Smooth muscle cell (in vitro differentiated cells): ENCODE data around the gene SLC25A42. TPM values are rescaled to one million over a fixed set of nuclear protein-coding genes. Genes with fewer than 3 reads are reported as not detected.
"Not testable (repeated sequence)": the region's sequence is repeated elsewhere in the genome, so short reads cannot be mapped to it uniquely, and the experiment has no call there.

ENCODE experiments used
- DNase-seq: peaks from one replicate; lab custom pipeline; 2025; ENCODE audit not compliant: unreplicated experiment; lab: John Stamatoyannopoulos, UW
- H2AFZ ChIP-seq: fragments of 200-600 bp; sonication (generic); 2 replicates; pipeline ENCODE4 v1.6.0; 2016; ENCODE audit warnings: antibody characterized with exemption, low read depth, mild to moderate bottlenecking
- H3F3A ChIP-seq: fragments of 200-600 bp; sonication (generic); 2 replicates; pipeline ENCODE4 v1.6.0; 2017; ENCODE audit warnings: antibody characterized with exemption, low read depth
- H3K27ac ChIP-seq: fragments of 200-600 bp; sonication (generic); 2 replicates; pipeline ENCODE4 v1.5.1; 2016; ENCODE audit warnings: low read depth, mild to moderate bottlenecking
- H3K27me3 ChIP-seq: fragments of 200-600 bp; sonication (generic); 2 replicates; pipeline ENCODE4 v1.6.1; 2016; ENCODE audit warnings: low read depth, mild to moderate bottlenecking
- H3K36me3 ChIP-seq: fragments of 200-600 bp; sonication (generic); 2 replicates; pipeline ENCODE4 v1.5.1; 2016; ENCODE audit warnings: low read depth
- H3K4me1 ChIP-seq: fragments of 200-600 bp; sonication (generic); 2 replicates; pipeline ENCODE4 v1.5.1; 2016; ENCODE audit warnings: low read depth
- H3K4me2 ChIP-seq: fragments of 200-600 bp; sonication (generic); 2 replicates; pipeline ENCODE4 v1.6.0; 2016; ENCODE audit warnings: mild to moderate bottlenecking
- H3K4me3 ChIP-seq: fragments of 200-600 bp; sonication (generic); 2 replicates; pipeline ENCODE4 v1.5.1; 2016; ENCODE audit warnings: mild to moderate bottlenecking
- H3K79me2 ChIP-seq: fragments of 200-600 bp; sonication (generic); 2 replicates; pipeline ENCODE4 v1.6.0; 2016; ENCODE audit warnings: low read depth, mild to moderate bottlenecking
- H3K9ac ChIP-seq: fragments of 200-600 bp; sonication (generic); 2 replicates; pipeline ENCODE4 v1.6.0; 2016; ENCODE audit warnings: low read depth
- H3K9me3 ChIP-seq: fragments of 200-600 bp; sonication (generic); replicated peaks from 2 replicates; pipeline ENCODE4 v1.5.1; 2016; ENCODE audit warnings: low read depth
- H4K20me1 ChIP-seq: fragments of 200-600 bp; sonication (generic); 2 replicates; pipeline ENCODE4 v1.6.0; 2016; ENCODE audit warnings: low read depth
- WGBS: methylation state at CpG from one replicate; pipeline ENCODE4 v1.1.7; 2016; ENCODE audit warnings: low lambda C conversion rate; 5-methylcytosine and 5-hydroxymethylcytosine counted together
- polyA plus RNA-seq: library from polyadenylated mRNA; unstranded; fragments of >200 nt; fragmentation: Nextera tagmentation; extraction: Ambion mirVana; gene quantifications from 2 replicates; pipeline ENCODE4 v1.2.1, GENCODE V29; 2016
- total RNA-seq: library from RNA; depleted of rRNA; stranded (reverse); fragments of >200 nt; gene quantifications from 2 replicates; pipeline ENCODE4 v1.2.3, GENCODE V29; 2014
- TF ChIP-seq, protein P1 (sequence below): fragments of 200-600 bp; sonication (generic); IDR thresholded peaks from 2 replicates; pipeline ENCODE4 v1.5.1; 2017; ENCODE audit warnings: borderline replicate concordance, mild to moderate bottlenecking, antibody characterized with exemption; ENCODE audit not compliant: insufficient read depth, poor library complexity, severe bottlenecking

Gene SLC25A42
- total and polyA plus RNA-seq, 2 experiments from 2014 or later, result 8.1 to 18.9 TPM

DNA sequence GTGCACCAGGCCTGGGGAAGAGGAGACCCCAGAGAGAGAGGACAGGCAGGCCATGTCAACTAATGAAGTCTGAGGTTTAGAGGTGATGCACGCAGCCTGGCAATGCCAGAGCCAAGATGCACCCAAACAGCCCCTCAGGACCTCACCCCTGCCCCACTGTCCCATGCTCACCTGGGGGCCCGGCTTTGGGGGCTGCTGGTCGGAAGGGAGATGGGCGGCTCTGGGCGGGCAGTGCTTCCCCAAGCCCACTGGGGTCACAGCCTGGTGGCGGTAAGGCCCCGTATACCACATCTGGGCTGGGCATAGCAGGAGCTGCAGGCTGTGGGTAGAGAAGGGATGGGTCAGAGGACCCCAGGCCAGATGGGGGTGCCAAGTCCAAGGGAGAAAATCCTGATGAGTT is 83.1 kb downstream of the SLC25A42 start:
- WGBS, result 93% methylated on average over 7 of the region's 7 CpGs

DNA sequence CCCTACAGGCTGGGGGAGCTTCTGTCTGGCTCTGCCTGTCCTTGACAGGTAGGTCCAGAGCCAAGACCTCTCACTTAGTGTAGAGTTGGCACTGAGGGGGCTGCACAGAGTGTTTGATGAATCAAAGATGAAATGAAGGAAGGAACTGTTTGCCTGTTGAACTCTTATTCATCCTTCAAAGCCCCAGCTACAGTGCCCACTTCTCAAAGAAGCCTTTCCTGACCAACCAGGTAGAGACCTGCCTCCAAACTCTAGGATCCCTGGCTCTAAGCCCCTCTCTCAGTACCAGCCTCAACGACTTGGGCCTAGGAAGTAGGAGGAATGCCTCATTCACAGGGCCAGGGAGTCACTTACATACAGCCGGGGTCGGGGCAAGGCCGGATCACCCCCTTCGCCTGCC is 83.5 kb downstream of the SLC25A42 start:
- no peak overlapping the region for H3K27ac ChIP-seq
- H3K4me2 ChIP-seq, result no peak overlapping the region
- WGBS, result 92% methylated on average over 5 of the region's 5 CpGs
- no peak overlapping the region for H3K4me3 ChIP-seq
- no peaks in the 10 kb centered on the region for H3K4me1 ChIP-seq
- H3K9me3 ChIP-seq, result no peaks in the 10 kb centered on the region
- H3K79me2 ChIP-seq, result no peaks in the 10 kb centered on the region
- no peaks in the 10 kb centered on the region for H3K36me3 ChIP-seq
- TF ChIP-seq, protein P1, sequence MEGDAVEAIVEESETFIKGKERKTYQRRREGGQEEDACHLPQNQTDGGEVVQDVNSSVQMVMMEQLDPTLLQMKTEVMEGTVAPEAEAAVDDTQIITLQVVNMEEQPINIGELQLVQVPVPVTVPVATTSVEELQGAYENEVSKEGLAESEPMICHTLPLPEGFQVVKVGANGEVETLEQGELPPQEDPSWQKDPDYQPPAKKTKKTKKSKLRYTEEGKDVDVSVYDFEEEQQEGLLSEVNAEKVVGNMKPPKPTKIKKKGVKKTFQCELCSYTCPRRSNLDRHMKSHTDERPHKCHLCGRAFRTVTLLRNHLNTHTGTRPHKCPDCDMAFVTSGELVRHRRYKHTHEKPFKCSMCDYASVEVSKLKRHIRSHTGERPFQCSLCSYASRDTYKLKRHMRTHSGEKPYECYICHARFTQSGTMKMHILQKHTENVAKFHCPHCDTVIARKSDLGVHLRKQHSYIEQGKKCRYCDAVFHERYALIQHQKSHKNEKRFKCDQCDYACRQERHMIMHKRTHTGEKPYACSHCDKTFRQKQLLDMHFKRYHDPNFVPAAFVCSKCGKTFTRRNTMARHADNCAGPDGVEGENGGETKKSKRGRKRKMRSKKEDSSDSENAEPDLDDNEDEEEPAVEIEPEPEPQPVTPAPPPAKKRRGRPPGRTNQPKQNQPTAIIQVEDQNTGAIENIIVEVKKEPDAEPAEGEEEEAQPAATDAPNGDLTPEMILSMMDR, result no peak
- H4K20me1 ChIP-seq, result no peaks in the 10 kb centered on the region
- no peaks in the 10 kb centered on the region for H3F3A ChIP-seq
- no peak overlapping the region for H2AFZ ChIP-seq
- H3K9ac ChIP-seq, result no peak overlapping the region
- no peaks in the 10 kb centered on the region for H3K27me3 ChIP-seq
- DNase-seq, result no peak

More for the DNA sequence above, 83.1 kb downstream of the SLC25A42 start:
- H3F3A ChIP-seq, result no peaks in the 10 kb centered on the region
- no peak for DNase-seq
- H3K9ac ChIP-seq, result no peak overlapping the region
- no peak overlapping the region for H2AFZ ChIP-seq
- no peak overlapping the region for H3K4me2 ChIP-seq
- H3K9me3 ChIP-seq, result no peaks in the 10 kb centered on the region
- H3K79me2 ChIP-seq, result no peaks in the 10 kb centered on the region
- H3K4me3 ChIP-seq, result no peak overlapping the region
- TF ChIP-seq, protein P1, result no peak
- no peaks in the 10 kb centered on the region for H3K27me3 ChIP-seq
- no peaks in the 10 kb centered on the region for H4K20me1 ChIP-seq
- H3K4me1 ChIP-seq, result no peaks in the 10 kb centered on the region
- H3K27ac ChIP-seq, result no peak overlapping the region
- no peaks in the 10 kb centered on the region for H3K36me3 ChIP-seq

DNA sequence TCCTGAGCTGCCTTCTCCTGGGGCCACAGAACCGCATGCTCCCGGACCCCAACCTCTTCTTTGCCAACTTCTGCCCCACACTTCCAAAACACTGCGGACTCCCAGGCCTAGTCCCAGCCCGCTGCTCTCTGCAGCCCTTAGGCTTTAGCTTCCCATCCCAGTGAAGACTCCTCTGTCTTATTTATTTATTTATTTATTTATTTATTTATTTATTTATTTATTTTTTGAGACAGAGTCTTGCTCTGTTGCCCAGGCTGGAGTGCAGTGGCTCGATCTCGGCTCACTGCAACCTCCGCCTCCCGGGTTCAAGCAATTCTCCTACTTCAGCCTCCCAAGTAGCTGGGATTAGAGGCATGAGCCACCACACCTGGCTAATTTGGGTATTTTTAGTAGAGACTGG is 84.7 kb downstream of the SLC25A42 start:
- not testable (repeated sequence) for H2AFZ ChIP-seq

GRCh38 chr19:19149435-19149834 is 85.6 kb downstream of the SLC25A42 start:
- H3K27me3 ChIP-seq, result no peaks in the 10 kb centered on the region
- no peaks in the 10 kb centered on the region for H3K36me3 ChIP-seq
- 100% methylated on average over 2 of the region's 2 CpGs for WGBS
- H3K4me1 ChIP-seq, result no peaks in the 10 kb centered on the region
- H3K4me2 ChIP-seq, result no peak overlapping the region
- no peaks in the 10 kb centered on the region for H3F3A ChIP-seq
- H3K9ac ChIP-seq, result no peak overlapping the region
- TF ChIP-seq, protein P1, result no peak
- no peak for DNase-seq
- no peaks in the 10 kb centered on the region for H3K9me3 ChIP-seq
- H3K79me2 ChIP-seq, result no peaks in the 10 kb centered on the region
- H3K27ac ChIP-seq, result no peak overlapping the region
- no peak overlapping the region for H2AFZ ChIP-seq
- no peaks in the 10 kb centered on the region for H4K20me1 ChIP-seq
- H3K4me3 ChIP-seq, result no peak overlapping the region

More for the DNA sequence above, 84.7 kb downstream of the SLC25A42 start:
- not testable (repeated sequence) for H3K9ac ChIP-seq, H3K9me3 ChIP-seq, H3K27ac ChIP-seq, H3F3A ChIP-seq, H3K36me3 ChIP-seq, H3K79me2 ChIP-seq, H4K20me1 ChIP-seq, H3K4me3 ChIP-seq, H3K27me3 ChIP-seq, H3K4me1 ChIP-seq, DNase-seq, H3K4me2 ChIP-seq
- 96% methylated on average over 8 of the region's 8 CpGs for WGBS
